ENCODE data around the gene APLP2.

APLP2 gene

GRCh38 chr11:130144861-130145281, 75.2 kb downstream of the APLP2 start:
- H3K9ac ChIP-seq (ENCODE audit: low read length) = no peak overlapping the region
- H3K4me1 ChIP-seq (ENCODE audit: control insufficient read depth, insufficient read depth, low read depth, low read length) = peaks cover 6% of the 10 kb centered on the region
- H4K8ac ChIP-seq (ENCODE audit: low read length) = no peak overlapping the region
- H2AK5ac ChIP-seq (ENCODE audit: low read length, severe bottlenecking) = no peak overlapping the region
- no peak overlapping the region for H2BK120ac ChIP-seq (ENCODE audit: low read depth, low read length)
- no peaks in the 10 kb centered on the region for H3K9me3 ChIP-seq (ENCODE audit: control insufficient read depth, low read length)
- H3K4me2 ChIP-seq (ENCODE audit: low read length, poor library complexity, severe bottlenecking) = no peak overlapping the region
- H3K4me3 ChIP-seq (ENCODE audit: insufficient read depth in 1 of 2, low read depth in 1 of 2, low read length in 2 of 2) = no peak overlapping the region
- no peak overlapping the region for H3K27ac ChIP-seq (ENCODE audit: low read length, poor library complexity, severe bottlenecking)
- H3K27me3 ChIP-seq (ENCODE audit: control insufficient read depth in 1 of 2, insufficient read depth in 1 of 2, low read length in 2 of 2) = no peaks in the 10 kb centered on the region
- no peak overlapping the region for H2BK12ac ChIP-seq (ENCODE audit: low read length in 2 of 2)
- H3K18ac ChIP-seq (ENCODE audit: low read depth in 1 of 2, low read length in 2 of 2) = no peak overlapping the region
- DNase-seq = peak; percentile 34
- no peak overlapping the region for H4K91ac ChIP-seq (ENCODE audit: low read length)
- H3K14ac ChIP-seq (ENCODE audit: low read length in 2 of 2) = no peak overlapping the region
- H2BK5ac ChIP-seq (ENCODE audit: low read depth, low read length, poor library complexity, severe bottlenecking) = no peak overlapping the region
- H3K23ac ChIP-seq (ENCODE audit: low read length in 2 of 2) = no peak overlapping the region
- 79% methylated on average over 7 of the region's 7 CpGs for WGBS
- peaks cover 4% of the 10 kb centered on the region for H3K79me1 ChIP-seq (replicated peaks; ENCODE audit: low read length, poor library complexity, severe bottlenecking)
- H2AFZ ChIP-seq (ENCODE audit: low read depth, low read length) = no peak overlapping the region
- H2BK15ac ChIP-seq (ENCODE audit: low read depth, poor library complexity, severe bottlenecking) = no peak overlapping the region
- no peak overlapping the region for H3K4ac ChIP-seq (ENCODE audit: low read depth in 1 of 2, low read length in 2 of 2)
- peaks cover 53 to 75% of the 10 kb centered on the region in 2 experiments for H3K36me3 ChIP-seq (ENCODE audit: control insufficient read depth in 1 of 2, insufficient read depth in 2 of 2, low read depth in 1 of 2, low read length in 2 of 2)

GRCh38 chr11:130145311-130145812, 75.7 kb downstream of the APLP2 start:
- no peak overlapping the region for H2AK5ac ChIP-seq (ENCODE audit: low read length, severe bottlenecking)
- H2BK5ac ChIP-seq (ENCODE audit: low read depth, low read length, poor library complexity, severe bottlenecking) = no peak overlapping the region
- H3K27me3 ChIP-seq (ENCODE audit: control insufficient read depth in 1 of 2, insufficient read depth in 1 of 2, low read length in 2 of 2) = no peaks in the 10 kb centered on the region
- no peak overlapping the region for H3K27ac ChIP-seq (ENCODE audit: low read length, poor library complexity, severe bottlenecking)
- H4K91ac ChIP-seq (ENCODE audit: low read length) = no peak overlapping the region
- H3K36me3 ChIP-seq (ENCODE audit: control insufficient read depth in 1 of 2, insufficient read depth in 2 of 2, low read depth in 1 of 2, low read length in 2 of 2) = peaks cover 51 to 74% of the 10 kb centered on the region in 2 experiments
- DNase-seq = no peak
- 98% methylated on average over 3 of the region's 3 CpGs for WGBS
- no peak overlapping the region for H4K8ac ChIP-seq (ENCODE audit: low read length)
- no peak overlapping the region for H2AFZ ChIP-seq (ENCODE audit: low read depth, low read length)
- H2BK120ac ChIP-seq (ENCODE audit: low read depth, low read length) = no peak overlapping the region
- H3K4me3 ChIP-seq (ENCODE audit: insufficient read depth in 1 of 2, low read depth in 1 of 2, low read length in 2 of 2) = no peak overlapping the region
- no peak overlapping the region for H3K23ac ChIP-seq (ENCODE audit: low read length in 2 of 2)
- no peak overlapping the region for H2BK12ac ChIP-seq (ENCODE audit: low read length in 2 of 2)
- H3K14ac ChIP-seq (ENCODE audit: low read length in 2 of 2) = no peak overlapping the region
- no peak overlapping the region for H3K18ac ChIP-seq (ENCODE audit: low read depth in 1 of 2, low read length in 2 of 2)
- peaks cover 6% of the 10 kb centered on the region for H3K4me1 ChIP-seq (ENCODE audit: control insufficient read depth, insufficient read depth, low read depth, low read length)
- H3K9ac ChIP-seq (ENCODE audit: low read length) = no peak overlapping the region
- H3K79me1 ChIP-seq (replicated peaks; ENCODE audit: low read length, poor library complexity, severe bottlenecking) = no peaks in the 10 kb centered on the region
- H3K9me3 ChIP-seq (ENCODE audit: control insufficient read depth, low read length) = no peaks in the 10 kb centered on the region
- no peak overlapping the region for H3K4ac ChIP-seq (ENCODE audit: low read depth in 1 of 2, low read length in 2 of 2)
- no peak overlapping the region for H2BK15ac ChIP-seq (ENCODE audit: low read depth, poor library complexity, severe bottlenecking)
- no peak overlapping the region for H3K4me2 ChIP-seq (ENCODE audit: low read length, poor library complexity, severe bottlenecking)

DNA sequence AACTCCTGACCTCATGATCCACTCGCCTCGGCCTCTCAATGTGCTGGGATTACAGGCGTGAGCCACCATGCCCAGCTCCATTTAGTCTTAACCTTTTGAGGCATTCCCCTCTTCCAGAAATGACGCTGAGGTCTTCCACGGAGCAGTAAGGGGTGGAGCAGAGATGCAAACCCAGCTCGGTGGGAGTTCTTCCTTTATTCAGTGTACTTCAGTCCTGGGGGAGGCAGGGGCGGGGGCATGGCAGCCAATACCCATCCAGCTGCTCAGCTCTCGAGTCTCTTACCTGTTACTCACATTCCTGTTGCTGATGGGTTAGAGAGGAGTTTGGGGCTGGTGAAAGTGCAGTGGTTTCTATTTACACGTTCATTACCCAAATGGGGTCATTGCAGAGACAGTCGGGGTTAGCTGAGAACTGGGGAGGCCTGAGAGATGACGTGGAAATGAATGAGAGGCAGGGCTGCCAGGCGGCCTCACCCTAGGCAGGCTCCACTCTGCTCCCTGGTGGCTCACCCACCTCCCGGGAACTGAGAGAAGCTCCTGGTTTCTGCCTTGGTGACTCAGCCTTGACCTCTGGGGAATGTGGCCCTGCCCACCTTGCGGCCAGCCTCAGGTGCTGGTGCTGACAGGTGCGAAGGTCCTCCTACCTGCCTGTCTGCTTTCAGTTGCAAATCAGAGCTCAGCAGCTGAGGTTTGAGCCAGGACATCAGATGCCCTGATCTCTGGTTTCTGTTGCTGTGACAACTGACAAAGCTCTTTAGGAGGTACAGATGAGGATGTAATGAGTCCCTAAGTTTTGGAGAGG, 76.5 kb downstream of the APLP2 start:
- Histone ChIP-seq H2AK5ac (ENCODE audit: low read length, severe bottlenecking) (no peak overlapping the region), H3K9me3 (ENCODE audit: control insufficient read depth, low read length) (no peaks in the 10 kb centered on the region), H3K27ac (ENCODE audit: low read length, poor library complexity, severe bottlenecking) (no peak overlapping the region), H3K9ac (ENCODE audit: low read length) (no peak overlapping the region), H4K8ac (ENCODE audit: low read length) (no peak overlapping the region), H3K27me3 (ENCODE audit: control insufficient read depth in 1 of 2, insufficient read depth in 1 of 2, low read length in 2 of 2) (no peaks in the 10 kb centered on the region), H3K4ac (ENCODE audit: low read depth in 1 of 2, low read length in 2 of 2) (no peak overlapping the region), H4K91ac (ENCODE audit: low read length) (no peak overlapping the region), H3K14ac (ENCODE audit: low read length in 2 of 2) (no peak overlapping the region), H2BK120ac (ENCODE audit: low read depth, low read length) (no peak overlapping the region), H3K79me1 (replicated peaks; ENCODE audit: low read length, poor library complexity, severe bottlenecking) (no peaks in the 10 kb centered on the region), H3K36me3 (ENCODE audit: control insufficient read depth in 1 of 2, insufficient read depth in 2 of 2, low read depth in 1 of 2, low read length in 2 of 2) (peaks cover 51 to 76% of the 10 kb centered on the region in 2 experiments), H2BK12ac (ENCODE audit: low read length in 2 of 2) (no peak overlapping the region), H3K4me1 (ENCODE audit: control insufficient read depth, insufficient read depth, low read depth, low read length) (peaks cover 6% of the 10 kb centered on the region), H2BK5ac (ENCODE audit: low read depth, low read length, poor library complexity, severe bottlenecking) (no peak overlapping the region), H3K18ac (ENCODE audit: low read depth in 1 of 2, low read length in 2 of 2) (no peak overlapping the region), H3K4me2 (ENCODE audit: low read length, poor library complexity, severe bottlenecking) (no peak overlapping the region), H3K23ac (ENCODE audit: low read length in 2 of 2) (no peak overlapping the region), H2BK15ac (ENCODE audit: low read depth, poor library complexity, severe bottlenecking) (no peak overlapping the region), H2AFZ (ENCODE audit: low read depth, low read length) (no peak overlapping the region), H3K4me3 (ENCODE audit: insufficient read depth in 1 of 2, low read depth in 1 of 2, low read length in 2 of 2) (no peak overlapping the region)
- 61% methylated on average over 14 of the region's 15 CpGs for WGBS
- DNase-seq = no peak

GRCh38 chr11:130146796-130147195, 77.1 kb downstream of the APLP2 start:
- no peak overlapping the region for H3K23ac ChIP-seq (ENCODE audit: low read length in 2 of 2)
- H3K79me1 ChIP-seq (replicated peaks; ENCODE audit: low read length, poor library complexity, severe bottlenecking) = no peaks in the 10 kb centered on the region
- H3K4me3 ChIP-seq (ENCODE audit: insufficient read depth in 1 of 2, low read depth in 1 of 2, low read length in 2 of 2) = no peak overlapping the region
- H3K4ac ChIP-seq (ENCODE audit: low read depth in 1 of 2, low read length in 2 of 2) = no peak overlapping the region
- H3K9me3 ChIP-seq (ENCODE audit: control insufficient read depth, low read length) = no peaks in the 10 kb centered on the region
- H2BK15ac ChIP-seq (ENCODE audit: low read depth, poor library complexity, severe bottlenecking) = no peak overlapping the region
- H3K4me2 ChIP-seq (ENCODE audit: low read length, poor library complexity, severe bottlenecking) = no peak overlapping the region
- no peak overlapping the region for H3K9ac ChIP-seq (ENCODE audit: low read length)
- DNase-seq = no peak
- peaks cover 6% of the 10 kb centered on the region for H3K4me1 ChIP-seq (ENCODE audit: control insufficient read depth, insufficient read depth, low read depth, low read length)
- 79% methylated on average over 5 of the region's 5 CpGs for WGBS
- no peak overlapping the region for H2BK5ac ChIP-seq (ENCODE audit: low read depth, low read length, poor library complexity, severe bottlenecking)
- peaks cover 47 to 71% of the 10 kb centered on the region in 2 experiments for H3K36me3 ChIP-seq (ENCODE audit: control insufficient read depth in 1 of 2, insufficient read depth in 2 of 2, low read depth in 1 of 2, low read length in 2 of 2)
- no peak overlapping the region for H2BK12ac ChIP-seq (ENCODE audit: low read length in 2 of 2)
- H4K8ac ChIP-seq (ENCODE audit: low read length) = no peak overlapping the region
- no peaks in the 10 kb centered on the region for H3K27me3 ChIP-seq (ENCODE audit: control insufficient read depth in 1 of 2, insufficient read depth in 1 of 2, low read length in 2 of 2)
- H2AFZ ChIP-seq (ENCODE audit: low read depth, low read length) = no peak overlapping the region
- H3K14ac ChIP-seq (ENCODE audit: low read length in 2 of 2) = no peak overlapping the region
- H4K91ac ChIP-seq (ENCODE audit: low read length) = no peak overlapping the region
- no peak overlapping the region for H3K27ac ChIP-seq (ENCODE audit: low read length, poor library complexity, severe bottlenecking)
- H2BK120ac ChIP-seq (ENCODE audit: low read depth, low read length) = no peak overlapping the region
- no peak overlapping the region for H2AK5ac ChIP-seq (ENCODE audit: low read length, severe bottlenecking)
- H3K18ac ChIP-seq (ENCODE audit: low read depth in 1 of 2, low read length in 2 of 2) = no peak overlapping the region
